Astrocyte (in vitro differentiated cells and primary cell): ENCODE data around the gene APH1B. TPM values are rescaled to one million over a fixed set of nuclear protein-coding genes. Genes with fewer than 3 reads are reported as not detected.
A peak's percentile ranks its signal among the peaks of the same experiment; 100 is the strongest.

Experiments
- DNase-seq: peaks from one replicate; pipeline ENCODE4 v3.0.0-alpha.2; 2010; ENCODE audit warnings: low read depth
- FAIRE-seq: peaks from 2 replicates; lab custom pipeline; 2011; peaks lifted over from hg19 to GRCh38; lab: Jason Lieb, UNC
- H2AFZ ChIP-seq: 2 replicates; pipeline ENCODE4 v1.6.0; 2012; ENCODE audit warnings: low read depth, low read length, inconsistent platforms
- H3K27ac ChIP-seq: 2 replicates; pipeline ENCODE4 v1.5.1; 2011; ENCODE audit warnings: low read depth, low read length, inconsistent platforms
- H3K27me3 ChIP-seq: 2 replicates; pipeline ENCODE4 v1.6.0; 2011; ENCODE audit warnings: low read length, inconsistent platforms; ENCODE audit not compliant: insufficient read depth
- H3K36me3 ChIP-seq: 2 replicates; pipeline ENCODE4 v1.5.1; 2011; ENCODE audit warnings: low read length, inconsistent platforms; ENCODE audit not compliant: insufficient read depth
- H3K4me1 ChIP-seq: 2 replicates; pipeline ENCODE4 v1.5.1; 2011; ENCODE audit warnings: low read length, inconsistent platforms; ENCODE audit not compliant: insufficient read depth
- H3K4me2 ChIP-seq: 2 replicates; pipeline ENCODE4 v1.6.0; 2012; ENCODE audit warnings: low read length, inconsistent platforms
- H3K4me3 ChIP-seq: 2 replicates; pipeline ENCODE4 v1.5.1; 2011; ENCODE audit warnings: low read depth, mild to moderate bottlenecking, low read length, inconsistent platforms; ENCODE audit not compliant: insufficient read depth
- H3K79me2 ChIP-seq: 2 replicates; pipeline ENCODE4 v1.6.0; 2012; ENCODE audit warnings: mild to moderate bottlenecking, low read length, inconsistent platforms; ENCODE audit not compliant: insufficient read depth
- H3K9ac ChIP-seq: 2 replicates; pipeline ENCODE4 v1.6.0; 2012; ENCODE audit warnings: mild to moderate bottlenecking, low read length, inconsistent platforms
- H3K9me3 ChIP-seq: 2 replicates; pipeline ENCODE4 v1.5.1; 2012; ENCODE audit warnings: low read depth, mild to moderate bottlenecking, low read length, inconsistent platforms; ENCODE audit not compliant: insufficient read depth
- H4K20me1 ChIP-seq: 2 replicates; pipeline ENCODE4 v1.6.0; 2012; ENCODE audit warnings: low read length, inconsistent platforms; ENCODE audit not compliant: insufficient read depth
- H3K27ac Mint-ChIP-seq: one replicate; pipeline ENCODE4 v1.8.0; 2021; ENCODE audit warnings: mild to moderate bottlenecking, mixed read lengths; ENCODE audit not compliant: unreplicated experiment
- H3K27me3 Mint-ChIP-seq: one replicate; pipeline ENCODE4 v1.8.0; 2021; ENCODE audit warnings: low read depth, mixed read lengths; ENCODE audit not compliant: unreplicated experiment
- H3K36me3 Mint-ChIP-seq: one replicate; pipeline ENCODE4 v1.8.0; 2021; ENCODE audit warnings: low read depth, mixed read lengths; ENCODE audit not compliant: unreplicated experiment
- H3K4me1 Mint-ChIP-seq: one replicate; pipeline ENCODE4 v1.8.0; 2021; ENCODE audit warnings: low read depth, mixed read lengths; ENCODE audit not compliant: unreplicated experiment
- H3K4me3 Mint-ChIP-seq: one replicate; pipeline ENCODE4 v1.8.0; 2021; ENCODE audit warnings: mild to moderate bottlenecking, moderate library complexity, mixed read lengths; ENCODE audit not compliant: unreplicated experiment
- H3K9me3 Mint-ChIP-seq: one replicate; pipeline ENCODE4 v1.8.0; 2021; ENCODE audit warnings: mild to moderate bottlenecking, mixed read lengths; ENCODE audit not compliant: unreplicated experiment
- CTCF ChIP-seq: IDR thresholded peaks from 2 replicates; pipeline ENCODE4 v1.5.1; 2011; ENCODE audit warnings: low read depth, mild to moderate bottlenecking, inconsistent platforms, low read length, moderate library complexity; ENCODE audit not compliant: insufficient read depth
- EZH2 ChIP-seq: IDR thresholded peaks from 2 replicates; pipeline ENCODE4 v1.6.1; 2012; ENCODE audit warnings: mild to moderate bottlenecking, low read length, inconsistent platforms; ENCODE audit not compliant: insufficient read depth
- total RNA-seq: library from RNA; stranded (reverse); gene quantifications from 2 replicates; pipeline ENCODE4 v1.2.1, GENCODE V29; 2021

Gene APH1B
- total RNA-seq, 1 donor from 2014 or later = 18.2 TPM

GRCh38 chr15:63344731-63345390 lies 67.5 kb downstream of the APH1B start:
- Histone ChIP-seq H2AFZ (no peak overlapping the region), H3K4me2 (no peak overlapping the region), H3K4me3 (no peak overlapping the region), H3K27ac (no peak overlapping the region), H3K9me3 (no peaks in the 10 kb centered on the region), H3K4me1 (peaks cover 31% of the 10 kb centered on the region), H3K27me3 (no peaks in the 10 kb centered on the region), H3K79me2 (no peaks in the 10 kb centered on the region), H3K9ac (no peak overlapping the region), H3K36me3 (no peaks in the 10 kb centered on the region), H4K20me1 (no peaks in the 10 kb centered on the region)
- DNase-seq = no peak
- H3K9me3 Mint-ChIP-seq = no peaks in the 10 kb centered on the region
- H3K4me3 Mint-ChIP-seq = no peak overlapping the region
- no peak for FAIRE-seq
- no peaks in the 10 kb centered on the region for H3K36me3 Mint-ChIP-seq
- H3K4me1 Mint-ChIP-seq = peaks cover 30% of the 10 kb centered on the region
- TF ChIP-seq CTCF (no peak), EZH2 (no peak)
- peaks cover 46% of the 10 kb centered on the region for H3K27me3 Mint-ChIP-seq
- peak overlapping the region; percentile 92 for H3K27ac Mint-ChIP-seq

DNA sequence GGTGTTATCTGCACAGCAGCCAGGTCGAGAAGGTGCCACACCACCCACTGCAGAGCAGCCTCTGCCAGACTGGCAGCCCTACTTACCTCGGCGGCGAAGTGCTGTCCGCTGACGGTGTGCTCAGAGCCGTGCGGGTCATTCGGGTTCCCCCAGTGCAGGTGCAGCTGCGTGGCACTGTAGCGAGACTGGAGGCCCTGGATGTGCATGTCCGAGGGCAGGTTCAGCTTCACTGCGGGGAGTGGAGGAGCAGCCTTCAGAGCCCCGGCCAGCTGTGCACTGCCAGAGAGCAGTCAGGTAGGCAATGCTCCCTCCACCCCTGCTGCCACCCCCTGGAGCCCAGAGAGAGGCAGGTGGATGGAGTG lies 68.0 kb downstream of the APH1B start:
- no peak overlapping the region for H3K4me3 ChIP-seq
- no peak overlapping the region for H3K4me2 ChIP-seq
- Mint-ChIP-seq H3K9me3 (no peaks in the 10 kb centered on the region), H3K4me1 (peaks cover 30% of the 10 kb centered on the region), H3K36me3 (no peaks in the 10 kb centered on the region), H3K27ac (no peak overlapping the region), H3K27me3 (peaks cover 40% of the 10 kb centered on the region), H3K4me3 (no peak overlapping the region)
- no peaks in the 10 kb centered on the region for H3K79me2 ChIP-seq
- H2AFZ ChIP-seq = no peak overlapping the region
- DNase-seq (no peak), FAIRE-seq (no peak)
- H3K27ac ChIP-seq = no peak overlapping the region
- TF ChIP-seq CTCF (no peak), EZH2 (no peak)
- peaks cover 31% of the 10 kb centered on the region for H3K4me1 ChIP-seq
- no peaks in the 10 kb centered on the region for H3K27me3 ChIP-seq
- H3K9ac ChIP-seq = no peak overlapping the region
- no peaks in the 10 kb centered on the region for H3K9me3 ChIP-seq
- no peaks in the 10 kb centered on the region for H3K36me3 ChIP-seq
- no peaks in the 10 kb centered on the region for H4K20me1 ChIP-seq

GRCh38 chr15:63347074-63347857 lies 69.9 kb downstream of the APH1B start:
- H3K4me1 Mint-ChIP-seq = peaks cover 27% of the 10 kb centered on the region
- DNase-seq = peak; percentile 27
- no peak overlapping the region for H3K27ac ChIP-seq

More at GRCh38 chr15:63347074-63347857, 69.9 kb downstream of the APH1B start:
- no peaks in the 10 kb centered on the region for H4K20me1 ChIP-seq
- H3K36me3 ChIP-seq = no peaks in the 10 kb centered on the region
- no peak overlapping the region for H3K9ac ChIP-seq
- H3K9me3 Mint-ChIP-seq = no peaks in the 10 kb centered on the region
- no peaks in the 10 kb centered on the region for H3K27me3 ChIP-seq
- H3K27me3 Mint-ChIP-seq = peaks cover 39% of the 10 kb centered on the region
- H2AFZ ChIP-seq = no peak overlapping the region
- no peak for TF ChIP-seq EZH2
- TF ChIP-seq CTCF = no peak
- no peaks in the 10 kb centered on the region for H3K79me2 ChIP-seq
- H3K4me1 ChIP-seq = peaks cover 31% of the 10 kb centered on the region
- H3K4me3 Mint-ChIP-seq = no peak overlapping the region
- no peak overlapping the region for H3K4me2 ChIP-seq
- H3K9me3 ChIP-seq = no peaks in the 10 kb centered on the region
- no peak for FAIRE-seq
- no peak overlapping the region for H3K4me3 ChIP-seq
- H3K36me3 Mint-ChIP-seq = no peaks in the 10 kb centered on the region
- peak overlapping the region; percentile 66 for H3K27ac Mint-ChIP-seq
